Stimulated activated naive B cell treated with anti-CD40 and anti-IgM and Interleukin-4, amounts not matched to agents 10 μg/mL and 1 μg/mL and 100 μg/mL, for 72 hours (primary cell): ENCODE results near the gene CTDSP1.

Experiments used
- ATAC-seq, 2 donors: fragments of 150-1000 bp; cut with Tn5 transposase; replicated peaks; 2 replicates each; pipeline ENCODE4 v1.10.0; 2021; ENCODE audit warnings: moderate library complexity in 1 of 2
- DNase-seq: peaks from one replicate; pipeline ENCODE4 v3.0.0; 2021
- H3K27ac Mint-ChIP-seq: one replicate; pipeline ENCODE4 v1.8.0; 2022; ENCODE audit warnings: mild to moderate bottlenecking, mixed read lengths
- H3K27me3 Mint-ChIP-seq, 2 donors: one replicate each; pipeline ENCODE4 v1.8.0; 2022; ENCODE audit warnings: mixed read lengths in 2 of 2
- H3K36me3 Mint-ChIP-seq, 2 donors: one replicate each; pipeline ENCODE4 v1.8.0; 2022; ENCODE audit warnings: mixed read lengths in 2 of 2, mild to moderate bottlenecking in 1 of 2
- H3K4me1 Mint-ChIP-seq, 2 donors: one replicate each; pipeline ENCODE4 v1.8.0; 2022; ENCODE audit warnings: mixed read lengths in 2 of 2, mild to moderate bottlenecking in 1 of 2
- H3K4me3 Mint-ChIP-seq, 2 donors: one replicate each; pipeline ENCODE4 v1.8.0; 2022; ENCODE audit warnings: mild to moderate bottlenecking in 2 of 2, mixed read lengths in 2 of 2, moderate library complexity in 1 of 2
- H3K9me3 Mint-ChIP-seq, 2 donors: one replicate each; pipeline ENCODE4 v1.8.0; 2022; ENCODE audit warnings: mixed read lengths in 2 of 2, mild to moderate bottlenecking in 1 of 2

CTDSP1 gene

GRCh38 chr2:218418321-218418716, 18.7 kb downstream of the CTDSP1 start:
- DNase-seq: no peak
- Mint-ChIP-seq H3K4me1 (peaks cover 0 to 2% of the 10 kb centered on the region in 2 donors), H3K9me3 (no peaks in the 10 kb centered on the region), H3K27me3 (peaks cover 0 to 10% of the 10 kb centered on the region in 2 donors), H3K4me3 (no peak overlapping the region), H3K36me3 (no peaks in the 10 kb centered on the region), H3K27ac (no peak overlapping the region)
- no peak for ATAC-seq

- Mint-ChIP-seq H3K27ac (no peak within 1 kb of the TSS), H3K9me3 (no peaks in the 10 kb centered on the region), H3K4me1 (peaks cover 0 to 2% of the 10 kb centered on the region in 2 donors), H3K36me3 (no peaks in the 10 kb centered on the region), H3K4me3 (no peak within 1 kb of the TSS), H3K27me3 (peaks cover 0 to 10% of the 10 kb centered on the region in 2 donors)
- no peak for ATAC-seq
- no peak for DNase-seq
Observed at GRCh38 chr2:218418717-218419458, 19.2 kb downstream of the CTDSP1 start, which contains the start of gene VIL1. VIL1 (plus strand) TSS chr2:218419123; CDS start chr2:218423779, 4,656 bp downstream.

- ATAC-seq: no peak
- H3K36me3 Mint-ChIP-seq: no peaks in the 10 kb centered on the region
- peaks cover 0 to 10% of the 10 kb centered on the region in 2 donors for H3K27me3 Mint-ChIP-seq
Observed at GRCh38 chr2:218419630-218420216, 20.1 kb downstream of the CTDSP1 start.

GRCh38 chr2:218421027-218421426, 21.4 kb downstream of the CTDSP1 start:
- Mint-ChIP-seq H3K9me3 (no peaks in the 10 kb centered on the region), H3K36me3 (no peaks in the 10 kb centered on the region), H3K4me1 (peaks cover 0 to 2% of the 10 kb centered on the region in 2 donors), H3K27ac (no peak overlapping the region), H3K4me3 (no peak overlapping the region), H3K27me3 (peaks cover 0 to 10% of the 10 kb centered on the region in 2 donors)
- ATAC-seq (no peak), DNase-seq (no peak)

More at GRCh38 chr2:218419630-218420216, 20.1 kb downstream of the CTDSP1 start:
- H3K27ac Mint-ChIP-seq: no peak overlapping the region
- no peak for DNase-seq
- H3K4me1 Mint-ChIP-seq: peaks cover 0 to 2% of the 10 kb centered on the region in 2 donors
- no peaks in the 10 kb centered on the region for H3K9me3 Mint-ChIP-seq
- no peak overlapping the region for H3K4me3 Mint-ChIP-seq

- H3K27ac Mint-ChIP-seq: no peak overlapping the region
- H3K4me3 Mint-ChIP-seq: no peak overlapping the region
- H3K9me3 Mint-ChIP-seq: no peaks in the 10 kb centered on the region
- no peaks in the 10 kb centered on the region for H3K36me3 Mint-ChIP-seq
- DNase-seq (no peak), ATAC-seq (no peak)
- H3K27me3 Mint-ChIP-seq: peaks cover 0 to 10% of the 10 kb centered on the region in 2 donors
- peaks cover 0 to 2% of the 10 kb centered on the region in 2 donors for H3K4me1 Mint-ChIP-seq
Observed at GRCh38 chr2:218422403-218423086, 22.9 kb downstream of the CTDSP1 start.

- DNase-seq (no peak), ATAC-seq (no peak)
- Mint-ChIP-seq H3K36me3 (no peaks in the 10 kb centered on the region), H3K27ac (no peak overlapping the region), H3K27me3 (peaks cover 0 to 10% of the 10 kb centered on the region in 2 donors), H3K4me1 (peaks cover 0 to 2% of the 10 kb centered on the region in 2 donors), H3K9me3 (no peaks in the 10 kb centered on the region), H3K4me3 (no peak overlapping the region)
Observed at GRCh38 chr2:218423584-218423983, 23.9 kb downstream of the CTDSP1 start.

- no peaks in the 10 kb centered on the region for H3K36me3 Mint-ChIP-seq
- peaks cover 0 to 15% of the 10 kb centered on the region in 2 donors for H3K27me3 Mint-ChIP-seq
- no peak overlapping the region for H3K4me3 Mint-ChIP-seq
- ATAC-seq (no peak), DNase-seq (no peak)
- H3K4me1 Mint-ChIP-seq: peaks cover 0 to 3% of the 10 kb centered on the region in 2 donors
- no peaks in the 10 kb centered on the region for H3K9me3 Mint-ChIP-seq
- no peak overlapping the region for H3K27ac Mint-ChIP-seq
Observed at GRCh38 chr2:218425531-218425930, 25.9 kb downstream of the CTDSP1 start.

- H3K9me3 Mint-ChIP-seq: no peaks in the 10 kb centered on the region
Observed at GRCh38 chr2:218427741-218428140, 28.1 kb downstream of the CTDSP1 start.

GRCh38 chr2:218428846-218429558, 29.3 kb downstream of the CTDSP1 start:
- Mint-ChIP-seq H3K27me3 (peaks cover 4 to 12% of the 10 kb centered on the region in 2 donors), H3K4me1 (peaks cover 0 to 2% of the 10 kb centered on the region in 2 donors), H3K36me3 (no peaks in the 10 kb centered on the region), H3K27ac (no peak overlapping the region), H3K9me3 (no peaks in the 10 kb centered on the region), H3K4me3 (no peak overlapping the region)
- no peak for ATAC-seq
- no peak for DNase-seq

More at GRCh38 chr2:218427741-218428140, 28.1 kb downstream of the CTDSP1 start:
- Mint-ChIP-seq H3K36me3 (no peaks in the 10 kb centered on the region), H3K4me1 (peaks cover 0 to 3% of the 10 kb centered on the region in 2 donors), H3K4me3 (no peak overlapping the region), H3K27me3 (peaks cover 4 to 12% of the 10 kb centered on the region in 2 donors), H3K27ac (no peak overlapping the region)
- DNase-seq (no peak), ATAC-seq (no peak)

GRCh38 chr2:218429911-218430692, 30.4 kb downstream of the CTDSP1 start:
- Mint-ChIP-seq H3K36me3 (no peaks in the 10 kb centered on the region), H3K4me1 (peaks cover 0 to 2% of the 10 kb centered on the region in 2 donors), H3K9me3 (no peaks in the 10 kb centered on the region), H3K27ac (no peak overlapping the region), H3K27me3 (peaks cover 4 to 12% of the 10 kb centered on the region in 2 donors), H3K4me3 (no peak overlapping the region)
- ATAC-seq: no peak
- no peak for DNase-seq

GRCh38 chr2:218430721-218431120, 31.1 kb downstream of the CTDSP1 start:
- Mint-ChIP-seq H3K9me3 (no peaks in the 10 kb centered on the region), H3K4me3 (no peak overlapping the region), H3K4me1 (peaks cover 0 to 2% of the 10 kb centered on the region in 2 donors), H3K27ac (no peak overlapping the region), H3K36me3 (no peaks in the 10 kb centered on the region), H3K27me3 (peaks cover 4 to 12% of the 10 kb centered on the region in 2 donors)
- ATAC-seq: no peak
- DNase-seq: no peak

GRCh38 chr2:218431878-218432277, 32.2 kb downstream of the CTDSP1 start:
- Mint-ChIP-seq H3K4me3 (no peak overlapping the region), H3K4me1 (peaks cover 0 to 5% of the 10 kb centered on the region in 2 donors), H3K9me3 (no peaks in the 10 kb centered on the region), H3K27me3 (peaks cover 4 to 12% of the 10 kb centered on the region in 2 donors), H3K36me3 (no peaks in the 10 kb centered on the region), H3K27ac (no peak overlapping the region)
- ATAC-seq: no peak
- DNase-seq: no peak

GRCh38 chr2:218432676-218433365, 33.2 kb downstream of the CTDSP1 start:
- no peak for ATAC-seq
- H3K36me3 Mint-ChIP-seq: no peaks in the 10 kb centered on the region
- peaks cover 4 to 12% of the 10 kb centered on the region in 2 donors for H3K27me3 Mint-ChIP-seq
- H3K9me3 Mint-ChIP-seq: no peaks in the 10 kb centered on the region
- no peak overlapping the region for H3K27ac Mint-ChIP-seq
- H3K4me3 Mint-ChIP-seq: no peak overlapping the region
- DNase-seq: no peak
- peaks cover 7 to 8% of the 10 kb centered on the region in 2 donors for H3K4me1 Mint-ChIP-seq
